HEK293 (cell line): ENCODE data around the gene FAM217A.

Experiments used
- CTCF ChIA-PET: fragments of 350-600 bp; formaldehyde crosslinking; extraction: SDS; loops from one replicate; lab custom pipeline; 2021; ENCODE audit warnings: antibody characterized with exemption; lab: Yijun Ruan, JAX
- POLR2A ChIA-PET: fragments of 300-600 bp; formaldehyde crosslinking; extraction: SDS; loops from one replicate; lab custom pipeline; 2020; ENCODE audit warnings: antibody characterized with exemption, inconsistent platforms; lab: Yijun Ruan, JAX
- H3K27ac ChIP-seq: fragments of 200-500 bp; sonication (Bioruptor generic); 2 replicates; pipeline ENCODE4 v1.5.1; 2014; ENCODE audit warnings: low read depth, low read length, control low read depth, inconsistent platforms; ENCODE audit errors: extremely low read depth
- H3K36me3 ChIP-seq, 2 experiments: fragments of 200-500 bp in 1 of 2; sonication (Bioruptor generic) in 1 of 2; 1 replicate in 1 of 2; 2 replicates in 1 of 2; pipeline ENCODE4 v1.5.1; 2014 to 2017; ENCODE audit warnings: inconsistent platforms in 2 of 2, low read length in 2 of 2; ENCODE audit not compliant: control insufficient read depth in 2 of 2, insufficient read depth in 1 of 2
- H3K4me1 ChIP-seq: fragments of 200-500 bp; sonication (Bioruptor generic); 2 replicates; pipeline ENCODE4 v1.5.1; 2014; ENCODE audit warnings: mild to moderate bottlenecking, low read length, inconsistent platforms; ENCODE audit not compliant: control insufficient read depth, insufficient read depth
- H3K4me3 ChIP-seq: 2 replicates; pipeline ENCODE4 v1.5.1; 2011; ENCODE audit warnings: low read depth, mild to moderate bottlenecking, control low read depth, low read length, moderate library complexity
- H3K9me3 ChIP-seq: fragments of 200-500 bp; sonication (Bioruptor generic); 2 replicates; pipeline ENCODE4 v1.5.1; 2014; ENCODE audit warnings: low read depth, low read length, inconsistent platforms; ENCODE audit not compliant: control insufficient read depth, insufficient read depth
- GLIS1 ChIP-seq: fragments of 450-650 bp; formaldehyde crosslinking; IDR thresholded peaks from 2 replicates; pipeline ENCODE4 v1.5.1; 2016; ENCODE audit warnings: missing biosample characterization, missing genetic modification characterization
- KLF8 ChIP-seq: fragments of 450-650 bp; formaldehyde crosslinking; IDR thresholded peaks from 2 replicates; pipeline ENCODE4 v1.5.1; 2016; ENCODE audit warnings: missing biosample characterization, missing genetic modification characterization
- PRDM6 ChIP-seq: fragments of 450-650 bp; formaldehyde crosslinking; IDR thresholded peaks from 2 replicates; pipeline ENCODE4 v1.5.1; 2017; ENCODE audit warnings: missing biosample characterization, missing genetic modification characterization
- ZFP37 ChIP-seq: fragments of 450-650 bp; formaldehyde crosslinking; IDR thresholded peaks from 2 replicates; pipeline ENCODE4 v1.5.1; 2016; ENCODE audit warnings: missing biosample characterization, missing genetic modification characterization
- ZNF670 ChIP-seq: fragments of 450-650 bp; formaldehyde crosslinking; IDR thresholded peaks from 2 replicates; pipeline ENCODE4 v1.5.1; 2016; ENCODE audit warnings: missing biosample characterization, missing genetic modification characterization, low read depth
- ZSCAN23 ChIP-seq: fragments of 450-650 bp; formaldehyde crosslinking; IDR thresholded peaks from 2 replicates; pipeline ENCODE4 v1.5.1; 2016; ENCODE audit warnings: missing biosample characterization, missing genetic modification characterization
- TF ChIP-seq, protein P1 (sequence below): fragments of 450-650 bp; formaldehyde crosslinking; IDR thresholded peaks from 2 replicates; pipeline ENCODE4 v1.5.1; 2016; ENCODE audit warnings: missing biosample characterization, missing genetic modification characterization, borderline replicate concordance
- TF ChIP-seq, protein P2 (sequence below): fragments of 450-650 bp; formaldehyde crosslinking; IDR thresholded peaks from 2 replicates; pipeline ENCODE4 v1.5.1; 2016; ENCODE audit warnings: missing biosample characterization, missing genetic modification characterization
- TF ChIP-seq, protein P3 (sequence below): fragments of 450-650 bp; IDR thresholded peaks from 2 replicates; pipeline ENCODE4 v1.5.1; 2018; ENCODE audit warnings: missing biosample characterization, mild to moderate bottlenecking, missing genetic modification characterization
- TF ChIP-seq, protein P4 (sequence below): fragments of 450-650 bp; formaldehyde crosslinking; IDR thresholded peaks from 2 replicates; pipeline ENCODE4 v1.5.1; 2016; ENCODE audit warnings: missing biosample characterization, missing genetic modification characterization

FAM217A gene

GRCh38 chr6:4049246-4049645 lies 29.7 kb downstream of the FAM217A start (continued):
- TF ChIP-seq, protein P1, sequence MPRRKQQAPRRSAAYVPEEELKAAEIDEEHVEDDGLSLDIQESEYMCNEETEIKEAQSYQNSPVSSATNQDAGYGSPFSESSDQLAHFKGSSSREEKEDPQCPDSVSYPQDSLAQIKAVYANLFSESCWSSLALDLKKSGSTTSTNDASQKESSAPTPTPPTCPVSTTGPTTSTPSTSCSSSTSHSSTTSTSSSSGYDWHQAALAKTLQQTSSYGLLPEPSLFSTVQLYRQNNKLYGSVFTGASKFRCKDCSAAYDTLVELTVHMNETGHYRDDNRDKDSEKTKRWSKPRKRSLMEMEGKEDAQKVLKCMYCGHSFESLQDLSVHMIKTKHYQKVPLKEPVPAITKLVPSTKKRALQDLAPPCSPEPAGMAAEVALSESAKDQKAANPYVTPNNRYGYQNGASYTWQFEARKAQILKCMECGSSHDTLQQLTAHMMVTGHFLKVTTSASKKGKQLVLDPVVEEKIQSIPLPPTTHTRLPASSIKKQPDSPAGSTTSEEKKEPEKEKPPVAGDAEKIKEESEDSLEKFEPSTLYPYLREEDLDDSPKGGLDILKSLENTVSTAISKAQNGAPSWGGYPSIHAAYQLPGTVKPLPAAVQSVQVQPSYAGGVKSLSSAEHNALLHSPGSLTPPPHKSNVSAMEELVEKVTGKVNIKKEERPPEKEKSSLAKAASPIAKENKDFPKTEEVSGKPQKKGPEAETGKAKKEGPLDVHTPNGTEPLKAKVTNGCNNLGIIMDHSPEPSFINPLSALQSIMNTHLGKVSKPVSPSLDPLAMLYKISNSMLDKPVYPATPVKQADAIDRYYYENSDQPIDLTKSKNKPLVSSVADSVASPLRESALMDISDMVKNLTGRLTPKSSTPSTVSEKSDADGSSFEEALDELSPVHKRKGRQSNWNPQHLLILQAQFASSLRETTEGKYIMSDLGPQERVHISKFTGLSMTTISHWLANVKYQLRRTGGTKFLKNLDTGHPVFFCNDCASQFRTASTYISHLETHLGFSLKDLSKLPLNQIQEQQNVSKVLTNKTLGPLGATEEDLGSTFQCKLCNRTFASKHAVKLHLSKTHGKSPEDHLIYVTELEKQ (tag by site-specific recombination) = no peak
- no peak for TF ChIP-seq KLF8 (tag by site-specific recombination)
- TF ChIP-seq ZFP37 (tag by site-specific recombination) = no peak

GRCh38 chr6:4041480-4041879 lies 37.5 kb downstream of the FAM217A start:
- ChIA-PET CTCF (no interaction called here), POLR2A (no interaction called here)
- H3K27ac ChIP-seq = no peak overlapping the region
- H3K4me3 ChIP-seq = no peak overlapping the region
- H3K36me3 ChIP-seq = peaks cover 68 to 86% of the 10 kb centered on the region in 2 experiments
- peaks cover 6% of the 10 kb centered on the region for H3K4me1 ChIP-seq
- no peaks in the 10 kb centered on the region for H3K9me3 ChIP-seq
- TF ChIP-seq, protein P2, sequence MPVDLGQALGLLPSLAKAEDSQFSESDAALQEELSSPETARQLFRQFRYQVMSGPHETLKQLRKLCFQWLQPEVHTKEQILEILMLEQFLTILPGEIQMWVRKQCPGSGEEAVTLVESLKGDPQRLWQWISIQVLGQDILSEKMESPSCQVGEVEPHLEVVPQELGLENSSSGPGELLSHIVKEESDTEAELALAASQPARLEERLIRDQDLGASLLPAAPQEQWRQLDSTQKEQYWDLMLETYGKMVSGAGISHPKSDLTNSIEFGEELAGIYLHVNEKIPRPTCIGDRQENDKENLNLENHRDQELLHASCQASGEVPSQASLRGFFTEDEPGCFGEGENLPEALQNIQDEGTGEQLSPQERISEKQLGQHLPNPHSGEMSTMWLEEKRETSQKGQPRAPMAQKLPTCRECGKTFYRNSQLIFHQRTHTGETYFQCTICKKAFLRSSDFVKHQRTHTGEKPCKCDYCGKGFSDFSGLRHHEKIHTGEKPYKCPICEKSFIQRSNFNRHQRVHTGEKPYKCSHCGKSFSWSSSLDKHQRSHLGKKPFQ (tag by site-specific recombination) = peak; percentile 79
- TF ChIP-seq ZSCAN23 (tag by site-specific recombination) (no peak), GLIS1 (tag by site-specific recombination) (peak; percentile 67), ZNF670 (tag by site-specific recombination) (no peak), PRDM6 (peak; percentile 40)
- TF ChIP-seq, protein P3, sequence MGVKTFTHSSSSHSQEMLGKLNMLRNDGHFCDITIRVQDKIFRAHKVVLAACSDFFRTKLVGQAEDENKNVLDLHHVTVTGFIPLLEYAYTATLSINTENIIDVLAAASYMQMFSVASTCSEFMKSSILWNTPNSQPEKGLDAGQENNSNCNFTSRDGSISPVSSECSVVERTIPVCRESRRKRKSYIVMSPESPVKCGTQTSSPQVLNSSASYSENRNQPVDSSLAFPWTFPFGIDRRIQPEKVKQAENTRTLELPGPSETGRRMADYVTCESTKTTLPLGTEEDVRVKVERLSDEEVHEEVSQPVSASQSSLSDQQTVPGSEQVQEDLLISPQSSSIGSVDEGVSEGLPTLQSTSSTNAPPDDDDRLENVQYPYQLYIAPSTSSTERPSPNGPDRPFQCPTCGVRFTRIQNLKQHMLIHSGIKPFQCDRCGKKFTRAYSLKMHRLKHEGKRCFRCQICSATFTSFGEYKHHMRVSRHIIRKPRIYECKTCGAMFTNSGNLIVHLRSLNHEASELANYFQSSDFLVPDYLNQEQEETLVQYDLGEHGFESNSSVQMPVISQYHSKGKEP = 0 out of 2 replicates have a peak, but pooled peaks have one; percentile 7
- TF ChIP-seq, protein P4, sequence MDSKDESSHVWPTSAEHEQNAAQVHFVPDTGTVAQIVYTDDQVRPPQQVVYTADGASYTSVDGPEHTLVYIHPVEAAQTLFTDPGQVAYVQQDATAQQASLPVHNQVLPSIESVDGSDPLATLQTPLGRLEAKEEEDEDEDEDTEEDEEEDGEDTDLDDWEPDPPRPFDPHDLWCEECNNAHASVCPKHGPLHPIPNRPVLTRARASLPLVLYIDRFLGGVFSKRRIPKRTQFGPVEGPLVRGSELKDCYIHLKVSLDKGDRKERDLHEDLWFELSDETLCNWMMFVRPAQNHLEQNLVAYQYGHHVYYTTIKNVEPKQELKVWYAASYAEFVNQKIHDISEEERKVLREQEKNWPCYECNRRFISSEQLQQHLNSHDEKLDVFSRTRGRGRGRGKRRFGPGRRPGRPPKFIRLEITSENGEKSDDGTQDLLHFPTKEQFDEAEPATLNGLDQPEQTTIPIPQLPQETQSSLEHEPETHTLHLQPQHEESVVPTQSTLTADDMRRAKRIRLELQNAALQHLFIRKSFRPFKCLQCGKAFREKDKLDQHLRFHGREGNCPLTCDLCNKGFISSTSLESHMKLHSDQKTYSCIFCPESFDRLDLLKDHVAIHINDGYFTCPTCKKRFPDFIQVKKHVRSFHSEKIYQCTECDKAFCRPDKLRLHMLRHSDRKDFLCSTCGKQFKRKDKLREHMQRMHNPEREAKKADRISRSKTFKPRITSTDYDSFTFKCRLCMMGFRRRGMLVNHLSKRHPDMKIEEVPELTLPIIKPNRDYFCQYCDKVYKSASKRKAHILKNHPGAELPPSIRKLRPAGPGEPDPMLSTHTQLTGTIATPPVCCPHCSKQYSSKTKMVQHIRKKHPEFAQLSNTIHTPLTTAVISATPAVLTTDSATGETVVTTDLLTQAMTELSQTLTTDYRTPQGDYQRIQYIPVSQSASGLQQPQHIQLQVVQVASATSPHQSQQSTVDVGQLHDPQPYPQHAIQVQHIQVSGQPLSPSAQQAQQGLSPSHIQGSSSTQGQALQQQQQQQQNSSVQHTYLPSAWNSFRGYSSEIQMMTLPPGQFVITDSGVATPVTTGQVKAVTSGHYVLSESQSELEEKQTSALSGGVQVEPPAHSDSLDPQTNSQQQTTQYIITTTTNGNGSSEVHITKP (tag by site-specific recombination) = peak; percentile 78
